Stimulated activated CD4-positive, alpha-beta T cell treated with anti-CD3 and anti-CD28 coated beads, TNF-alpha, amount 100 ng/mL, for 24 hours (primary cell): ENCODE results near the gene MAPK8.
"Not testable (repeated sequence)": the region's sequence is repeated elsewhere in the genome, so short reads cannot be mapped to it uniquely, and the experiment has no call there.

Experiments used
- DNase-seq, 3 experiments: peaks; one replicate each; pipeline ENCODE4 v3.0.0-alpha.2; 2020; ENCODE audit warnings: low read depth in 3 of 3

The MAPK8 gene

DNA sequence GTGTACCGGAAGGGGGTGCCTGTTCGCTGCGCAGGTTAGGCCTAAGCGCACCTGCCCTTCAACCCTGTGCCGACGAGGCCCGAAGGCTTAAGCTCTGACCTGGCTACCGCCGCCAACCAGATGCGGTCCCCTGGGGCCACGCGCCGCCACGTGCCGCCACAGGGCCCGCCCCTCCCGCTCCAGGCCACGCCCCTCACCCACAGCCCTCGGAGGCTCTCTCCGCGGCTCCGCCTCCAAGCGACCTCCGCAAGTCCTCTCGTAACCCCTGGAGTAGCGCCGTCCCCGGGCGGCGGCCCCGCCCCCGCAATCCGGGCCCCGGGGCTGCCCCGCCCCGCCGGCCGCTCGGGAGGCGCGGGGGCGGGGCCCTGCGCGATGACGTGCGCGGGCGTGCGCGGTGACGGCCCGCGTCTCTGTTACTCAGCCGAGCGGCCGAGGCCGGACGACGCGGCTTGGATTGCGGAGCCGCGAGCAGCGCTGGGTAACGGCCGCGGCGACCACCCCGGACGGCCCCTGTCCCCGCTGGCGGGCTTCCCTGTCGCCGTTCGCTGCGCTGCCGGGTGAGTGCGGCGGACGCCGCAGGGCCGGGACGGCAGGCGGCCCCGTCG lies at the start of gene MAPK8:
Gene MAPK8 (plus strand): TSS at position 413 of the 605 bp plus-strand sequence. CDS start 94,984 bp downstream, outside the sequence.
- DNase-seq, result peak; percentile 78 to 89 (median 83)

DNA sequence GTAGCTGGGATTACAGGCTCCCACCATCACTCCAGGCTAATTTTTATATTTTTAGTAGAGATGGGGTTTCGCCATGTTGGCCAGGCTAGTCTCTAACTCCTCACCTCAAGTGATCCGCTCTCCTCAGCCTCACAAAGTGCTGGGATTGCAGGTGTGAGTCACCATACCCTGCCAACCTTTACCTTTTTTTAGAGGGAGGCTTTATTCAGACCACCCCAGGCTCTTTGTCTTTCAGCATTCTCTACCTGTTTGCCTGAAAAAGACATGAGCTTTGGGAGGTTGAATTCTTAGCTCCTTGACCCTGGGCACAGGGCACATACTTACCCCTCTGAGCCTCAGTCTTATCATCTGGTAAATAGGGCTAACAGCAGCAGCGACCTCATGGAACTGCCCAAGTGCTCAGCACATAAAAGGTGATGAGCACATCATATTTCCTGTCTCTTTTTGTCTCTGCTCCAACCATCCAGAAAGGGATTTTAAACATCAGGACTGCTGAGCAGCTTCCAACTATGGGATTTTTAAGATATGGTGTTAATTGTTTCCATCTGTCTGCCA lies 49.0 kb upstream of the MAPK8 start:
- no peak for DNase-seq

DNA sequence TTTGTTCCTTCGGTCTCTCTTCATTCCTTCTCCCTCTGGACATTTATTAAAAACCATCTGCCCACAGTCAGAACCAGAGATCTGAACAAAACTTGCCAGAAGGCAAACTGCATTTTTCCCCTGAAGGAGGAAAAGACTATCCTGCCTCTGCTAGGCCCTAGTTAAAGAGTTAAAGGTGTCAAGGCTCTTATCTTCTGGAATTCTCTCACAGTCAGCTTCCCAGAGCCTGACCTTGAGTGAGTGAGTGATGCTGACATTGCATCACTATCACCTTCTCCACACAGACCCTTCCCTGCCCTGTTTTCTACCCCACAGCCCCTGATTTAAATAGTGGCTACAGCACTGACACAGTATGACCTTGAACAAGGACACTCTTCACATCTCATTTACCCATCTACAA lies 48.4 kb upstream of the MAPK8 start:
- DNase-seq, result no peak

DNA sequence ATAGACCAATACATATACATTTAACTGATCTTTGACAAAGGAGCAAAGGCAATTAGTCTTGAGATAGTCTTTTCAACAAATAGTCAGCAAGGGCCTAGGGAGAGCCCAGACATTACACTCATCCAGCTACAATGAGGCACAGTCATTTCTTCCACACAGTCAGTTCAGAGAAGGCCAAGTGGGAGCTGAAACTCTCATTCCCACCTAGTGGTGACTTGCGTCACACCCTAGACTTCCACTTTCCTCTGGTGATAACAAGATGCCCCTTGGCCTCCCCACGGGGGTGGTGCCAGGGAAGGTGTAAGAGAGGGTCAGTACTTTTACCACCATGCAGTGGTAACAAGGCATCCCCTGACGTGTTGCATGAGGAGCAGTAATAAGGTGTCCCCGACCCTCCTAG lies 39.9 kb upstream of the MAPK8 start:
- DNase-seq, result no peak

DNA sequence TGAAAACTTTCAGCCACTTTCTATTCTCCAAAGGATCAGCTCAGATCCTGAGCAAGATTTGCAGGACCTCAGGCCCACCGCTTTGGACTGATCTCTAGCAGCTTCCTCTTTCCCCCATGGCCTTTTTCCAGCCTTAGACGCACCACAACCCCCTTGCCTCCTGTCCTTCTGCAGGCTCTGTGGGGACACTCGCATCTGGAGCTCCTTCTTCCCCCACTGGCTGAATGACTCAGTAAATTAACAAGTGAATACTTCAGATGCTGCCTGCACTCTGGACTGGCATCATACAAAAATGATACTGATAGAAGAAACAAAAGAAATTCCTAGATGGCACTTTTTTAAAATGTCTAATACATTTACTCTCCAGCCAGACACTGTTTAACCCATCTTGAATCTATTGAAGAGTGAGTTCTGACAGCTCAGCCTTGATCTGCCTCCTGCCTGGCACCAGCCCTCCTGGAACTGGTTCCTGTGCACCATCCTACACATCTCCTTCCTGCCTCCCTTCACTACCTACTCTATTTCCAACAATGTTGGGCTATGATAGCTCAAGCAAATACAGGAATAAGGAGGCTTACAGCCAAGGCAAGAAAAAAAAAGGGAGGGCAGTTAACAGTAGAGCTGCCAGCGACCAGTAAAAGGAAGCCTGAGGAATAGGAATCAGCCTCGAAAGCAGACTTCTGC lies 35.3 kb upstream of the MAPK8 start:
- no peak for DNase-seq

DNA sequence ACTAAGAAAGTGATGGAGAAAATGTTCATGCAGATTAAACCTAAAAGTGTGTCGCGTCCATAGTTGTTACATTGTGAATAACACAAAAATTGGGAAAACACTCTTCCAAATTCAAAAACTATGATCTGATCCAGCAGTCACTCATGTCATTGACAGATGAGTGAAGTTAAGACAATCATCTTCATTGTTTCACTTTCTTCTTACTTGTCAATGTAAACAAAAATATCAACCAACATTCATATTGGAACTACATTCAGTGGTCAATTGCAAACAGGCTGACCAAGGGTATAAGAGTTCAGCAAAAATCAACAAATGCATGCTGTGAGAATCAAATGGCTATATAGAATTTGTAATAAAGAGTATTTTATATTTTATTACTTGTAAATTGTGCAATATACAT lies 33.8 kb upstream of the MAPK8 start:
- no peak for DNase-seq

DNA sequence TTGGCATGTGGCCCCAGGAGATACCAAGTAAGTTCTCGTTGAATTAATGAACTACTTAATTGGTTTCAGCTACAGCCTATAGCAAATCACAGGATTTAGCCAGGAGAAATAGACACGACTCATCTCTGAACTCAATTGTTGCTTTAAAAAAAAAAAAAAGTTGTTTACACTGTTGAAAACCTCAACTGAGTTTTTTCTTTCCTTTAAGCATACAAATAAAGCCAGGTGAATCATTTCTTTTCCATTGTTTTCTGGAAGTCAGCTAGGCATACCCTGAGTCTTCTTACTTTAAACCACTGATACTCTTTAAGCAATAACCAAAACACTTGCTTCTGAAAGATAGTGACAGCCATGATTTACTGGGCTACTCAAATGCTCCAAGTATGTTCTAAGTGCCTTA lies 32.7 kb upstream of the MAPK8 start:
- no peak for DNase-seq

DNA sequence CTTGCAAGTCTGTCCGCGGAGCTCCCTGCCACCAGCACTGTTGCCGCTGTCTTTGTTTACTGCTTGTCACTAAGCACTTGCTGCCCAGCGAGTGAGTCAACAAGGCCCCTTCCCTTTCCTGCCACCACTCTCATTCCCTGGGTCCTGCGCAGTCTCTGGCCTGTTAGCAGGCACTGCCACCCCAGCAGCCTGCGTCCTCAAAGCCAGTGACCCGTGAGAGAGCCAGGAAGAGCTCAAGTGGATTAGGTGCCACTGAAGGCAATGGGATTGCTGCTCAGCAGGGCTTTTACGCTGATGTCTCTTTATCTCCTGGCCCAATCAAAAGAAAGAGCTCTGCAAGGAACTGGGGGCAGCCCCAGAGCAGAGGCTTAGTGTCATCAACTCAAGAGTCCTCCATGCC lies 31.8 kb upstream of the MAPK8 start, which contains the start of gene FRMPD2:
Gene FRMPD2 (minus strand): TSS at position 61 of the 400 bp plus-strand sequence. CDS start 129 bp downstream, outside the sequence.
- no peak for DNase-seq

DNA sequence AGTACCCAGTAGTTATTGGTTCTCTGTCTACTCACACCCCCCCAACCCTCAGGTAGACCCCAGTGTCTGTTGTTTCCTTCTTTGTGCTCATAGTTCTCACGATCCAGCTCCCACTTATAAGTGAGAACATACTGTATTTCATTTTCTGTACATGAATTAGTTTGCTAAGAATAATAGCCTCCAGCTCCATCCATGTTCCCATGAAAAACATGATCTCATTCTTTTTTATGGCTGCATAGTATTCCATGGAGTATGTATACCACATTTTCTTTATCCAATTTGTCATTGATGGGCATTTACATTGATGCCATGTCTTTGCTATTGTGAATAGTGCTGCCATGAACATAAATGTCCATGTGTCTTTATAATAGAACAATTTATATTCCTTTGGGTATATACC lies 29.4 kb upstream of the MAPK8 start:
- DNase-seq, result no peak

DNA sequence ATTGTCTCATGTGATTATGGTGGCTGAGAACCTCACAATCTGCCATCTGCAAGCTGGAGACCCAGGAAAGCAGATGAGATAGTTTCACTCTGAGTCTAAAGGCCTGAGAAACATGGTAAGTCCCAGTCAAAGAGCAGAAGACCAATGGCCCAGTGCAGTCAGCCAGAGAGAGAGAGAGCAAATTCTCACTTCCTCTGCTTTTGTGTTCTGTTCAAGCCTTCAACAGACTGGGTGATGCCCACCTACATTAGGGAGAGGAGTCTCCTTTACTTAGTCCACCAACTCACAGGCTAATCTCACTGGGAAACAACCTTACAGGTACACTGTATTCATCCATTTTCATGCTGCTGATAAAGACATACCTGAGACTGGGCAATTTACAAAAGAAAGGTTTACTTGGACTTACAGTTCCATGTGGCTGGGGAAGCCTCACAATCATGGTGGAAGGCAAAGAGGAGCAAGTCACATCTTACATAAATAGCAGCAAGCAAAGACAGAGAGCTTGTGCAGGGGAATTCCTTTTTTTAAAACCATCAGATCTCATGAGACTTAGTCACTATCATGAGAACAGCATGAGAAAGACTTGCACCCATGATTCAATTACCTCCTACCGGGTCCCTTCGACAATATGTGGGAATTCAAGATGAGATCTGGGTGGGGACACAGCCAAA lies 27.3 kb upstream of the MAPK8 start:
- DNase-seq, result no peak

DNA sequence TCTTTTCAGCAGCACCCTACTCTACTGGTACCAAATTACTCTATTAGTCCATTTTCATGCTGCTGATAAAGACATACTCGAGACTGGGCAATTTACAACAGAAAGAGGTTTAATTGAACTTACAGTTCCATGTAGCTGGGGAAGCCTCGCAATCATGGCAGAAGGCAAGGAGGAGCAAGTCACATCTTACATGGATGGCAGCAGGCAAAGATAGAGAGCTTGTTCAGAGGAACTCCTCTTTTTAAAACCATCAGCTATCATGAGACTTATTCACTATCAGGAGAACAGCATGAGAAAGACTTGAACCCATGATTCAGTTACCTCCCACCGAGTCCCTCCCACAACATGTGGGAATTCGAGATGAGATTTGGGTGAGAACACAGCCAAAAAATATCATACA lies 24.8 kb upstream of the MAPK8 start:
- DNase-seq, result not testable (repeated sequence)

DNA sequence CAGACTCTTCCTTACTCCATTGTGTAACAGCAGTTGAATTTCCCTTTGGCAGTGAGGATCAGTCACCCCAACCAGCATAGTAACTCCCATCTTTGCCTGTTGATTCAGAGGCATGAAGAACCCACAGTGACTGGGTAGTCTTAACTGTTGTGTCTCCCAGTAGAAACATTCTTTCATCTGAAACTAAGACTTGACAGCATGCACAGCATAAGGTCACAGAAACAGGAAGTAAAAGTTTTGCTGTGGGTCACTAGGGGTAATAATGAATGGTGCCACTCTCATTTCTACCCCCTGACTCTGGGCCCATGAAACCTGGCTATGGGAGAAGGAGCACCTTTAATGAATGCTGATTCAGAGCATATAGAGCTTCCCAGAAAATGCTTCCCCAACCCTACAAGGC lies 23.6 kb upstream of the MAPK8 start:
- no peak for DNase-seq

DNA sequence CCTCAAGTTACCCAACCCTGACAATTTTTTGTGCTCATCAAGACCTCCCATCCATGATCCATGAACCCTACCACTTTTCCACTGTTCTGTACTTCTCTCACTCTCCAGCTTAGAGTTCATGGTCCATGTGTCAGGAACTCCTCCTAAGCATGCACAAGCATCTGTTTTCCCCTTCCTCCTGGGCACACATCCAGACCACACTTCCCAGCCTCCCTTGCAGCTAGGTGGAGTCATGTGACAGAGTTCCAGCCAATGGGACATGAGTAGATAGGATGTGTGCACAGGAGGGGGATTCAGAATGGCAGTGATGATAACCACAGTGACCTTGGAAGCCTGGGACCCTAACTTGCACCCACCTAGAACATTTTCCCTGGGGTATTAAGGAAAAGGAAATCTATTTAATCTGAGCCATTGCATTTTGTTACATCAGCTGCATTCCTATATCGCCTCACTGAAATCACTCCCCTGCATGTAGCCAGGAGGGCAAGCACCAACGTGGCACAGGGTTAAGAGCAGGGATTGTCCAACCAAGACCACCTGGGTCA lies 22.4 kb upstream of the MAPK8 start:
- DNase-seq, result no peak

DNA sequence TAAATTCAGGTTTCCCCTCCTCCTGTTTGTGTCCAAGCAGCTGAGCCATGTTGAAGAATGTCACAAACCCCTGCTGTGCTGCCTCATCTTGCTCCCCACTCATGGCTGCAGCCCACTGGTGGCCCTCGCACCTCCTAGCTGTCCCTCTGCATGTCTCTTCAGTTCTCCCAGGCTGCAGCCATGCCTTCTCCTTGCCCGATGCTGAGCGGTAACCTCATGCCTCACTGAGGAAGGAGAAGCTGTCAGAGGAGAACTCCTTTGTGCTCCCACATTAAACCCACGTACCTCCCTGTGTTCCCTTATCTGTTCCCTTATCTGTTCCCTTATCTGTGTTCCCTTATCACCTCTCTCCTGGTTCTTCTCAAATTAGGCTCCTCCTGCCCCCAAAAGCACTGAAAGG lies 21.7 kb upstream of the MAPK8 start:
- DNase-seq, result no peak

DNA sequence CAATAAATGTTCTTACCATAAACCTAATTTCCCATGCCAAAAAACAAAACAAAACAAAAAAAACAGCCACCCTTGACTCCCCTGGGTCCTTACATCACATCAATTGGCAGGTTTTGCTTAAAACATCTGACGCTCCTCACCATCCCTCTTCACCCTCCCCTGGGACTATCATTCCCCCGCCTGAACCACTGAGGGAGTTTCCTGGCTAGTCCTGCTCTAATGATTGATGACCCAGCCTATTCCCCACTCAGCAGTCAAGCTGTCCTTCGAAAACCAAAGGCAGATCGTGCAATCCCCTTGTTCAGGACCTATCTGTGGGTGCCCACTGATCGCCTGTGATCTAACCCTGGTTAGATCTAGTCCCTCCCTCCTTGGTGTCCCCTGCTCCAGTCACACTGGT lies 20.8 kb upstream of the MAPK8 start:
- no peak for DNase-seq

DNA sequence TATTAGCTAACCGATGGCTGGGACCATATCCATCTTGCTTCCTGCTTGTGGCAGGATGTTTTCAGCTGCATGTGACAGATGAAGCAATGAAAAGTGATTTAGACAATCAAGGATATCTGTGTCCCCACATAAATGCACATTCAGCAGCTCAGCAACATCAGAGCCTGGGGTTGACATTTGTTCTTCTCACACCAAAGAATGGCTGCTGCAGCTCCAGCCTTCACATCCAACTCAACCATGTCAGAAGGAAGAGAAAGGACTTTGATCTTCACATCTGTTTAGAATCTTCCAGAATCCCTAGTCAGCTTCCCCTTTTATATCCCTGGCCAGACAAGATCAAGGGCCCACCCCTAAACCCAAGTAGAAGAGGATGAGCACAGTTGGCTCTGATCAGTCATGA lies 20.1 kb upstream of the MAPK8 start:
- no peak for DNase-seq

DNA sequence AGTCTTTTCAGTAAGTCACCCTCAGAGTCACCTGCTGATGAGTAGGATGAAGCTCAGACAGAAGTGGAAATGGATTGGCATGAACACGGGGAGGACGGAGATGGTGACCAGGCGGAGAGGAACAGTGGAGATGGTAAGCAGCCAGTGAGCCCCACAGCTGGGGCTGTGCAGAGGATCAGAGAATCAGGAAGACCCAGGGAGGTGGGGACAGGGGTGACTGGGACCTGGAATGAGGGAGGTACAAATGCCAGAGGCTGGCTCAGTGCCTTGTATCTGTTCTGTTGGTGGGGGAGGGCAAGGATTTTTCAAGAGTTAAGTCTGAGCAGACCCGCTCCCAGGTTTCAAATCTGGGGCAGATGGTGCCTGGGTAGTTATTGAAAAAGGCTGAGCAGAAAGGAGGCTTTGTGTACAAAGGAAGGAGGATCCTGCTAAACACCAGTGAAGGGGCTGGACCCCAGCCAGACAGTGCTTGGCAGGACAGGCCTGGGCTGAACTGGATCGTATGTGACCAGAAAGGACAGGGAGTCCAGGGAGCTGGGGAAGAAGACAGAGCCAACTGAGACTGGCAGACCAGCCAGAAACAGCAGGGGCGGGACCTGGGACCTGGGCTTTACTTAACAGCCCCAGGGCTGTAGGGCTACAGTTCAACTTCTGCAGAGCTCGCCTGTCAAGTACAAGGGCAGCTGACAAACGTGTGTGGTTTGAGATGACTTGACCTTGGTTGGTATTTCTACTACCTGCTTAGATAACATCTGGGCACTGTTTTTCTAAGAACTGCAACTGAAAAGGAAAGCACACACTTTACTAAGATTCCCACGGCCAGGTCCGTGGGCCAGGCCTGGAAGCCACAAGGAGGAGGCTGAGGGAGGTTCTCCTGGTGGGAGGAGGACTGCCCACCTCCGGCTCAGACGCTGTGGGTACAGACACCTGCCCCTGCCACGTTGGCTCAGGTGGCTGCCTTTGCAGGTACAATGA lies 18.8 kb upstream of the MAPK8 start:
- no peak for DNase-seq

DNA sequence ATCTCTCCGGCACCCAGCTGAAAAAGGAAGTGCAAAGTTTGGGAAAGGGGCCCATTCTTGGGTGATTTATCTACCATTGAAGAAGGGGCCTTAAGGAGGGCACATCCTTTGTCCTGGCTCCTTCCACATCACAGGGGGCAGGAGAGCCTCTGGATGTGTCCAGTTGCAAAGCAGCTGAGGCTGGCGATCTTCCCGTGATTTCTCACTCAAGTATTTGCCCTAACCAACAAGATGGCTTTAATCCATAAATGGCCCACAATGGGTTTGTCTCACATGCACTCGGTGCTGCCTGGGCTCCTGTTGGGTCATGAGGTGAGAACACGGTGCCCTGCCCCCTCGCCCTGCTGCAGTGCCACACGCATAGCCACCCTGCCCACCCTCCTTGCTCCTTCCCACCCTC lies 17.8 kb upstream of the MAPK8 start:
- DNase-seq, result no peak

DNA sequence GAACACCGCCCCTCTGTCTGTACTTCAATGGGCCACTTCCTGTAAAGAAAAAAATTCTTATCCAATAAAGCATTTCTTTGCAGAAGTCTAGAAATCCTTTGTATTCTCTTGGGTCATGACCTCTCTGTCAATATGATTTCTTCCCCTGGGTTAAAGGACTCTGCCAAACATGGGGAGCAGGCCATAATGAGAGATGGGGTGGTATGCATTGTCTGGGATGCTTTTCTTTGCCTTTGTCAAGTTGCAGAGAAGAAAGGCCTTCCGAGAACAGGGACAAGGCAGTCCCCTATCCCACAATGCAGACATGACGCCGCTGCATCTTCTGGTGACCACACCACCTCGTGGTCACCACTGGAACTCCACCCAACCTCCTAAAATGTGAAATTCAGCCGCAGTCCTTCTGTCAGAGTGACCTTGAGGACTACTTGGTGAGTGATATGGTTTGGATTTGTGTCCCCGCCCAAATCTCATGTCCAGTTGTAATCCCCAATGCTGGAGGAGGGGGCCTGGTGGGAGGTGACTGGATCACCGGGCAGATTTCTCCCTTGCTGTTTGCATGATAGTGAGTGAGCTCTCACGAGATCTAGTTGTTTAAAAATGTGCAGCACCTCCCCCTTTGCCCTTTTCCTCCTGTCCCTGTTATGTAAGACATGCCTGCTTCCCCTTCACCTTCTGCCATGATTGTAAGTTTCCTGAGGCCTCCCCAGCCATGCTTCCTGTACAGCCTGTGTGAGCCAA lies 16.8 kb upstream of the MAPK8 start:
- peak in 1 of 3 experiments; percentile 33 for DNase-seq

DNA sequence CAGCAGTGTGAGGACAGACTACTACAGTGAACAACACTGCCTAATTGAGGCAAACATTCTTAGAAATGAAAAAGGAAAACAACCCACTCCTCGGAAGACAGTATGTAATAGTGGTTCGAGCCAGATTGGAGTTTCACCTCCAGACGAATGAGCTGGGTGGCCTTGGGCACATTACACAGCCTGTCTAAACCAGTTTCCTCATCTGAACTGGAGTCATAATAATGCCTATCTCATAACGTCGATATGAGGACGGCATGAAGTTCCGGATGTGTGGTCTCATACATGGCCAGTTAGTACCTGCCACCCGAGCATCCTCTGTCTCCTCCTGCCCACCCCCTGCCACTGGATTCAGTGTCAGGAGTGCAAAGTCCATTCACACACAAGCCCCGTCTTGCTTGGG lies 16.2 kb upstream of the MAPK8 start:
- no peak for DNase-seq

DNA sequence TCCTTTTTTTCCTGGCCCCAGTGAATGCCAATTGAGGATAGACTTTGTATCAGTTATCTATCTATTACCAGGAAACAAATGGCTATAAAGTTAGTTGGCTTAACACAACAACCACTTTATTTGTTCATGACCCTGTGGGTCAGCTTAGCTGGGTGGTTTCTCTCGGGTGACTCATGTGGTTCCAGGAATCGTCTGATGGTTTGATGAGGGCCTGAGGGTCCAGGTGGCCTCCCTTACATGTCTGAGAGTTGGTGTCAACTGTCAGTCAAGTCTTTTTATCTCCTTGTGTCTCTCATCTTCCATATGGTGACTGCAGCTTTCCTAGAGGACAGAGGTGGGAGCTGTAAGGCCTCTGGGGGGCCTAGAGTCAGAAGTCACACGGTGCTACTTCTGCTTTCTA lies 15.3 kb upstream of the MAPK8 start:
- no peak for DNase-seq
